ENCODE results near the gene PLCB1.

- TF ChIP-seq CTCF (conservative IDR thresholded peaks at IDR 0.05; ENCODE audit: low read length) (no peak), EZH2phosphoT487 (IDR thresholded peaks at IDR 0.05; ENCODE audit: borderline replicate concordance) (no peak)
Observed at GRCh38 chr20:8476021-8476420, 344.0 kb downstream of the PLCB1 start.
